Mesothelial cell of epicardium (in vitro differentiated cells): Measurements from ENCODE around the gene SLC25A11. TPM values are rescaled to one million over a fixed set of nuclear protein-coding genes. Genes with fewer than 3 reads are reported as not detected.
A peak's percentile ranks its signal among the peaks of the same experiment; 100 is the strongest.

Source experiments
- DNase-seq, 2 experiments: peaks; one replicate each; pipeline ENCODE4 v3.0.0; 2021; ENCODE audit warnings: low spot score in 2 of 2; ENCODE audit not compliant: unreplicated experiment in 2 of 2
- H3K27ac Mint-ChIP-seq: 2 replicates; pipeline ENCODE4 v1.8.0; 2021; ENCODE audit warnings: mixed read lengths
- H3K27me3 Mint-ChIP-seq: 2 replicates; pipeline ENCODE4 v1.8.0; 2021; ENCODE audit warnings: low read depth, mixed read lengths
- H3K36me3 Mint-ChIP-seq: 2 replicates; pipeline ENCODE4 v1.8.0; 2021; ENCODE audit warnings: mixed read lengths
- H3K4me1 Mint-ChIP-seq: 2 replicates; pipeline ENCODE4 v1.8.0; 2021; ENCODE audit warnings: mixed read lengths
- H3K4me3 Mint-ChIP-seq: 2 replicates; pipeline ENCODE4 v1.8.0; 2021; ENCODE audit warnings: mild to moderate bottlenecking, moderate library complexity, mixed read lengths
- H3K9me3 Mint-ChIP-seq: 2 replicates; pipeline ENCODE4 v1.8.0; 2021; ENCODE audit warnings: mixed read lengths
- CTCF ChIP-seq: fragments of 200-600 bp; sonication (generic); IDR thresholded peaks from one replicate; pipeline ENCODE4 v1.5.0; 2021; ENCODE audit warnings: antibody characterized with exemption; ENCODE audit not compliant: unreplicated experiment
- total RNA-seq: library from RNA; stranded (reverse); gene quantifications from 3 replicates; pipeline ENCODE4 v1.2.1, GENCODE V29; 2021

SLC25A11 gene
- 52.5 to 54.2 TPM (median 53.9 TPM) in 3 replicates for total RNA-seq

GRCh38 chr17:4939796-4940554 is at the start of gene SLC25A11, which contains the start of gene RNF167:
SLC25A11 (minus strand) TSS chr17:4940046; CDS start chr17:4939910, 136 bp downstream.
RNF167 (plus strand) TSS chr17:4940268; CDS start chr17:4940910, 642 bp downstream.
- Mint-ChIP-seq H3K4me3 (peak within 1 kb of the TSS; percentile 87), H3K9me3 (no peaks in the 10 kb centered on the region), H3K4me1 (peaks cover 29% of the 10 kb centered on the region), H3K36me3 (peaks cover 2% of the 10 kb centered on the region), H3K27me3 (no peaks in the 10 kb centered on the region), H3K27ac (peak within 1 kb of the TSS; percentile 99)
- TF ChIP-seq CTCF = no peak
- peak; percentile 89 to 92 for DNase-seq

- no peak for TF ChIP-seq CTCF
- Mint-ChIP-seq H3K36me3 (no peaks in the 10 kb centered on the region), H3K9me3 (no peaks in the 10 kb centered on the region), H3K4me1 (peaks cover 27% of the 10 kb centered on the region), H3K27ac (peak overlapping the region; percentile 89), H3K27me3 (no peaks in the 10 kb centered on the region), H3K4me3 (peak overlapping the region; percentile 81)
- DNase-seq = no peak
Observed at GRCh38 chr17:4987767-4988567, 48.1 kb upstream of the SLC25A11 start.

- H3K4me1 Mint-ChIP-seq = peaks cover 27% of the 10 kb centered on the region
- peak within 1 kb of the TSS; percentile 81 for H3K4me3 Mint-ChIP-seq
- H3K27ac Mint-ChIP-seq = peak within 1 kb of the TSS; percentile 89
- peak; percentile 69 for TF ChIP-seq CTCF
- no peaks in the 10 kb centered on the region for H3K9me3 Mint-ChIP-seq
- peak; percentile 57 to 76 for DNase-seq
- peaks cover 4% of the 10 kb centered on the region for H3K36me3 Mint-ChIP-seq
- H3K27me3 Mint-ChIP-seq = no peaks in the 10 kb centered on the region
Observed at GRCh38 chr17:4986951-4987766, 47.3 kb upstream of the SLC25A11 start, which contains the start of gene CAMTA2. CAMTA2 (minus strand) TSS chr17:4987675; CDS start chr17:4986222, 1,453 bp downstream.

- Mint-ChIP-seq H3K9me3 (no peaks in the 10 kb centered on the region), H3K4me1 (peaks cover 27% of the 10 kb centered on the region), H3K27me3 (no peaks in the 10 kb centered on the region), H3K27ac (peak overlapping the region; percentile 66), H3K36me3 (peaks cover 4% of the 10 kb centered on the region), H3K4me3 (peak overlapping the region; percentile 81)
- DNase-seq = no peak
- no peak for TF ChIP-seq CTCF
Observed at GRCh38 chr17:4986403-4986802, 46.6 kb upstream of the SLC25A11 start.

- no peak for TF ChIP-seq CTCF
- Mint-ChIP-seq H3K9me3 (no peaks in the 10 kb centered on the region), H3K27me3 (no peaks in the 10 kb centered on the region), H3K4me1 (peaks cover 16% of the 10 kb centered on the region), H3K4me3 (no peak overlapping the region), H3K27ac (no peak overlapping the region), H3K36me3 (peaks cover 11% of the 10 kb centered on the region)
- DNase-seq = no peak
Observed at GRCh38 chr17:4982305-4982704, 42.5 kb upstream of the SLC25A11 start.
